SK-N-SH (cell line): ENCODE data around the gene C13orf46. TPM values are rescaled to one million over a fixed set of nuclear protein-coding genes. Genes with fewer than 3 reads are reported as not detected.
A peak's percentile ranks its signal among the peaks of the same experiment; 100 is the strongest.

Experiments
- CTCF ChIA-PET: fragments of 300-600, 350-600 bp; formaldehyde crosslinking; extraction: SDS; loops from one replicate; lab custom pipeline; 2021; lab: Yijun Ruan, JAX
- POLR2A ChIA-PET: fragments of 350-600 bp; sonication (Branson Sonifier 250); formaldehyde crosslinking; extraction: SDS; loops from one replicate; lab custom pipeline; 2020; ENCODE audit warnings: antibody characterized with exemption, inconsistent platforms; lab: Yijun Ruan, JAX
- DNase-seq: peaks from one replicate; pipeline ENCODE4 v3.0.0; 2012
- H2AFZ ChIP-seq: fragments of 200-600 bp; sonication (generic); 2 replicates; pipeline ENCODE4 v1.8.1; 2016; ENCODE audit warnings: antibody characterized with exemption, mild to moderate bottlenecking, low read depth
- H3F3A ChIP-seq: fragments of 200-600 bp; sonication (generic); replicated peaks from 2 replicates; pipeline ENCODE3; 2016; ENCODE audit warnings: antibody characterized with exemption, mild to moderate bottlenecking; ENCODE audit not compliant: insufficient read depth
- H3K27ac ChIP-seq, 2 experiments: fragments of 200-500 bp in 1 of 2; fragments of 200-600 bp in 1 of 2; sonication (Bioruptor generic) in 1 of 2; sonication (generic), shearing (Covaris generic) in 1 of 2; 2 replicates each; pipeline versions ENCODE4 v1.5.1 to v1.6.1; 2014 to 2016; ENCODE audit warnings: low read depth in 2 of 2, inconsistent platforms in 1 of 2, low read length in 1 of 2, mild to moderate bottlenecking in 1 of 2, mixed read lengths in 1 of 2
- H3K27me3 ChIP-seq: fragments of 200-600 bp; sonication (generic), shearing (Covaris generic); 2 replicates; pipeline ENCODE4 v1.6.1; 2016; ENCODE audit warnings: mixed run types; ENCODE audit not compliant: insufficient read depth
- H3K36me3 ChIP-seq, 2 experiments: fragments of 200-500 bp in 1 of 2; fragments of 200-600 bp in 1 of 2; sonication (Bioruptor generic) in 1 of 2; sonication (generic) in 1 of 2; replicated peaks in 1 of 2; 2 replicates each; pipeline versions ENCODE3 to v1.5.1; 2014 to 2016; ENCODE audit warnings: low read length in 1 of 2, mild to moderate bottlenecking in 1 of 2; ENCODE audit not compliant: insufficient read depth in 2 of 2, control insufficient read depth in 1 of 2
- H3K4me1 ChIP-seq, 2 experiments: fragments of 200-500 bp in 1 of 2; fragments of 200-600 bp in 1 of 2; sonication (Bioruptor generic) in 1 of 2; sonication (generic), shearing (Covaris generic) in 1 of 2; 2 replicates each; pipeline versions ENCODE4 v1.5.1 to v1.6.1; 2014 to 2016; ENCODE audit warnings: low read depth in 1 of 2, low read length in 1 of 2, mixed run types in 1 of 2; ENCODE audit not compliant: insufficient read depth in 2 of 2, control insufficient read depth in 1 of 2
- H3K4me2 ChIP-seq: fragments of 200-600 bp; sonication (generic), shearing (Covaris generic); 2 replicates; pipeline ENCODE4 v1.6.1; 2017; ENCODE audit warnings: mixed run types
- H3K4me3 ChIP-seq, 2 experiments: fragments of 200-500 bp in 1 of 2; fragments of 200-600 bp in 1 of 2; sonication (Bioruptor generic) in 1 of 2; sonication (generic), shearing (Covaris generic) in 1 of 2; 2 replicates each; pipeline versions ENCODE4 v1.5.1 to v1.8.1; 2014 to 2016; ENCODE audit warnings: low read depth in 2 of 2, inconsistent platforms in 1 of 2, low read length in 1 of 2, mild to moderate bottlenecking in 1 of 2, mixed read lengths in 1 of 2, moderate library complexity in 1 of 2
- H3K79me2 ChIP-seq: fragments of 200-600 bp; sonication (generic); 2 replicates; pipeline ENCODE4 v1.8.1; 2017; ENCODE audit warnings: mild to moderate bottlenecking; ENCODE audit not compliant: insufficient read depth
- H3K9ac ChIP-seq: fragments of 200-600 bp; sonication (generic); 2 replicates; pipeline ENCODE4 v1.6.1; 2017; ENCODE audit warnings: mixed run types
- H3K9me2 ChIP-seq: fragments of 200-600 bp; sonication (generic); 2 replicates; pipeline ENCODE4 v1.6.1; 2017; ENCODE audit warnings: mixed run types
- H3K9me3 ChIP-seq: fragments of 200-600 bp; sonication (generic); 2 replicates; pipeline ENCODE4 v1.6.1; 2017; ENCODE audit warnings: mixed run types, mild to moderate bottlenecking, moderate library complexity
- H4K20me1 ChIP-seq: fragments of 200-600 bp; sonication (generic); 2 replicates; pipeline ENCODE4 v1.6.1; 2017; ENCODE audit warnings: mild to moderate bottlenecking, mixed run types; ENCODE audit not compliant: insufficient read depth
- CHD2 ChIP-seq: fragments of 150-350 bp; IDR thresholded peaks from 2 replicates; pipeline ENCODE4 v1.6.1; 2018; ENCODE audit warnings: low read length; ENCODE audit not compliant: partially characterized antibody
- EP300 ChIP-seq, 2 experiments: IDR thresholded peaks; 2 replicates each; pipeline versions ENCODE4 v1.4.0 to v1.6.1; 2012; ENCODE audit warnings: borderline replicate concordance in 1 of 2, low read depth in 1 of 2, low read length in 1 of 2
- GABPA ChIP-seq: IDR thresholded peaks from 2 replicates; pipeline ENCODE4 v1.4.0; 2012; ENCODE audit warnings: low read depth, mild to moderate bottlenecking
- MXI1 ChIP-seq: IDR thresholded peaks from 2 replicates; pipeline ENCODE4 v1.6.1; 2012; ENCODE audit warnings: mild to moderate bottlenecking, low read depth, low read length, improper control_type of control experiment
- TEAD4 ChIP-seq: IDR thresholded peaks from 2 replicates; pipeline ENCODE4 v1.4.0; 2012; ENCODE audit warnings: mild to moderate bottlenecking, borderline replicate concordance; ENCODE audit not compliant: insufficient read depth
- YY1 ChIP-seq: IDR thresholded peaks from 2 replicates; pipeline ENCODE4 v1.4.0; 2012; ENCODE audit warnings: low read depth, mild to moderate bottlenecking
- WGBS: methylation state at CpG from one replicate; pipeline ENCODE4 v1.1.6; 2017; ENCODE audit warnings: low lambda C conversion rate; 5-methylcytosine and 5-hydroxymethylcytosine counted together
- polyA plus RNA-seq, 3 experiments: library from polyadenylated mRNA; depleted of rRNA; stranded (reverse); fragments of >200 nt; gene quantifications; 2 replicates each; pipeline ENCODE4 v1.2.3, GENCODE V29; 2012
- TF ChIP-seq, protein P1 (sequence below): fragments of 150-350 bp; IDR thresholded peaks from 2 replicates; pipeline ENCODE4 v1.6.1; 2016; ENCODE audit warnings: mild to moderate bottlenecking, low read depth, low read length
- TF ChIP-seq, protein P2 (sequence below): IDR thresholded peaks from 2 replicates; pipeline ENCODE4 v1.6.1; 2012; ENCODE audit warnings: mild to moderate bottlenecking, low read depth, low read length, moderate library complexity
- TF ChIP-seq, protein P3 (sequence below): fragments of 150-350 bp; IDR thresholded peaks from 2 replicates; pipeline ENCODE4 v1.6.1; 2017; ENCODE audit warnings: antibody characterized with exemption, low read length, low read depth, borderline replicate concordance
- TF ChIP-seq, protein P4 (sequence below): IDR thresholded peaks from 2 replicates; pipeline ENCODE4 v1.4.0; 2012; ENCODE audit warnings: low read depth, borderline replicate concordance

Gene C13orf46
- polyA plus RNA-seq, 1 of the 3 experiments (the other 2 are of a cell fraction), result 1.7 TPM

DNA sequence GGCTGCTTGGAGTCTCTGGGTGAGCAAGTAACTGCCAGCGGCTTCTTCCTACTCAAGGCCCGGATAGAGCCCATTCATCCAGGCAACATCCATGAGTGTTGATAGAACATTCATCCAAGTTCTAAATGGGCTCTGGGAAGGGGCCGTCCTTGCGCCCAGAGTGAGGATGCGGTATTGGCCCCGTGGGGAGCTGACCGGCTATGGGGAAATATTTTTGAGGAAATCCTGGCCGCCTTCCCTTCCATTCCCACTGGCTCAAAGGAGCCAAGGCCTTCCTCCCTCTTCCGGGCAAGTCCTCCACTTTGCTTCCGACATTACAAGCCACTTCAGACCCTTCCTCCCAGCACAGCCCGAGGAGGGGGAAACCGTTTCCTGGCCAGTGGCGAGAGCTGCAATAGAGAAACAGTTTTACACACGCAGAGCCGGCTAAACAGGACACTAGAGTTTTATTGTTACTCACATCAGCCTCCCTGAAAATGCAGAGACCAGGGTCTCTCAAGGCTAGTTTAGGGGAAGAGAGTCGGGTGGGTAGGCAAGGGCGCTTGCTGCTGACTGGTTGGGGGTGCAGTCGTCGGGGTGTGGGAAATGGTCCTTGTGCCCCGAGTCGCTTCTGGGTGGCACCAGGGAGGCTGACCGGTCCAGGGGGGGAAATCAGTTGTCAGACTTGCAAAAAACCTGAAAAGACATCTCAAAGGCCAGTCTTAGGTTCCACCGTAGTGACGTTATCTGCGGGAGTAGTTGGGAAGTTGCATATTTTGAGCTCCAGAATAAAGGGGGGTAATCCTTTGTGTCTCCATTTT lies 37.5 kb downstream of the C13orf46 start:
- peaks cover 8% of the 10 kb centered on the region for H3F3A ChIP-seq
- WGBS, result 92% methylated on average over 25 of the region's 25 CpGs

More for the DNA sequence above, 37.5 kb downstream of the C13orf46 start:
- Histone ChIP-seq H3K9me2 (no peaks in the 10 kb centered on the region), H3K27me3 (no peaks in the 10 kb centered on the region), H3K27ac (no peak overlapping the region), H2AFZ (no peak overlapping the region), H3K4me1 (peaks cover 0 to 21% of the 10 kb centered on the region in 2 experiments; a peak in 1 of 4 replicates), H3K36me3 (no peaks in the 10 kb centered on the region), H3K9ac (no peak overlapping the region), H3K79me2 (no peaks in the 10 kb centered on the region), H3K4me3 (no peak overlapping the region), H4K20me1 (no peaks in the 10 kb centered on the region), H3K4me2 (no peak overlapping the region), H3K9me3 (no peaks in the 10 kb centered on the region)
- ChIA-PET POLR2A (no interaction called here), CTCF (no interaction called here)
- DNase-seq, result peak; percentile 18
- TF ChIP-seq CHD2 (no peak), GABPA (no peak), EP300 (IDR thresholded peaks at IDR 0.05; ENCODE audit: borderline replicate concordance in 1 of 2, low read depth in 1 of 2, low read length in 1 of 2) (no peak), TEAD4 (no peak), YY1 (no peak), MXI1 (no peak)
- TF ChIP-seq, protein P1, sequence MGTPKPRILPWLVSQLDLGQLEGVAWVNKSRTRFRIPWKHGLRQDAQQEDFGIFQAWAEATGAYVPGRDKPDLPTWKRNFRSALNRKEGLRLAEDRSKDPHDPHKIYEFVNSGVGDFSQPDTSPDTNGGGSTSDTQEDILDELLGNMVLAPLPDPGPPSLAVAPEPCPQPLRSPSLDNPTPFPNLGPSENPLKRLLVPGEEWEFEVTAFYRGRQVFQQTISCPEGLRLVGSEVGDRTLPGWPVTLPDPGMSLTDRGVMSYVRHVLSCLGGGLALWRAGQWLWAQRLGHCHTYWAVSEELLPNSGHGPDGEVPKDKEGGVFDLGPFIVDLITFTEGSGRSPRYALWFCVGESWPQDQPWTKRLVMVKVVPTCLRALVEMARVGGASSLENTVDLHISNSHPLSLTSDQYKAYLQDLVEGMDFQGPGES, result no peak
- TF ChIP-seq, protein P2, sequence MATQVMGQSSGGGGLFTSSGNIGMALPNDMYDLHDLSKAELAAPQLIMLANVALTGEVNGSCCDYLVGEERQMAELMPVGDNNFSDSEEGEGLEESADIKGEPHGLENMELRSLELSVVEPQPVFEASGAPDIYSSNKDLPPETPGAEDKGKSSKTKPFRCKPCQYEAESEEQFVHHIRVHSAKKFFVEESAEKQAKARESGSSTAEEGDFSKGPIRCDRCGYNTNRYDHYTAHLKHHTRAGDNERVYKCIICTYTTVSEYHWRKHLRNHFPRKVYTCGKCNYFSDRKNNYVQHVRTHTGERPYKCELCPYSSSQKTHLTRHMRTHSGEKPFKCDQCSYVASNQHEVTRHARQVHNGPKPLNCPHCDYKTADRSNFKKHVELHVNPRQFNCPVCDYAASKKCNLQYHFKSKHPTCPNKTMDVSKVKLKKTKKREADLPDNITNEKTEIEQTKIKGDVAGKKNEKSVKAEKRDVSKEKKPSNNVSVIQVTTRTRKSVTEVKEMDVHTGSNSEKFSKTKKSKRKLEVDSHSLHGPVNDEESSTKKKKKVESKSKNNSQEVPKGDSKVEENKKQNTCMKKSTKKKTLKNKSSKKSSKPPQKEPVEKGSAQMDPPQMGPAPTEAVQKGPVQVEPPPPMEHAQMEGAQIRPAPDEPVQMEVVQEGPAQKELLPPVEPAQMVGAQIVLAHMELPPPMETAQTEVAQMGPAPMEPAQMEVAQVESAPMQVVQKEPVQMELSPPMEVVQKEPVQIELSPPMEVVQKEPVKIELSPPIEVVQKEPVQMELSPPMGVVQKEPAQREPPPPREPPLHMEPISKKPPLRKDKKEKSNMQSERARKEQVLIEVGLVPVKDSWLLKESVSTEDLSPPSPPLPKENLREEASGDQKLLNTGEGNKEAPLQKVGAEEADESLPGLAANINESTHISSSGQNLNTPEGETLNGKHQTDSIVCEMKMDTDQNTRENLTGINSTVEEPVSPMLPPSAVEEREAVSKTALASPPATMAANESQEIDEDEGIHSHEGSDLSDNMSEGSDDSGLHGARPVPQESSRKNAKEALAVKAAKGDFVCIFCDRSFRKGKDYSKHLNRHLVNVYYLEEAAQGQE, result no peak
- TF ChIP-seq, protein P3, sequence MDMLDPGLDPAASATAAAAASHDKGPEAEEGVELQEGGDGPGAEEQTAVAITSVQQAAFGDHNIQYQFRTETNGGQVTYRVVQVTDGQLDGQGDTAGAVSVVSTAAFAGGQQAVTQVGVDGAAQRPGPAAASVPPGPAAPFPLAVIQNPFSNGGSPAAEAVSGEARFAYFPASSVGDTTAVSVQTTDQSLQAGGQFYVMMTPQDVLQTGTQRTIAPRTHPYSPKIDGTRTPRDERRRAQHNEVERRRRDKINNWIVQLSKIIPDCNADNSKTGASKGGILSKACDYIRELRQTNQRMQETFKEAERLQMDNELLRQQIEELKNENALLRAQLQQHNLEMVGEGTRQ, result no peak
- TF ChIP-seq, protein P4, sequence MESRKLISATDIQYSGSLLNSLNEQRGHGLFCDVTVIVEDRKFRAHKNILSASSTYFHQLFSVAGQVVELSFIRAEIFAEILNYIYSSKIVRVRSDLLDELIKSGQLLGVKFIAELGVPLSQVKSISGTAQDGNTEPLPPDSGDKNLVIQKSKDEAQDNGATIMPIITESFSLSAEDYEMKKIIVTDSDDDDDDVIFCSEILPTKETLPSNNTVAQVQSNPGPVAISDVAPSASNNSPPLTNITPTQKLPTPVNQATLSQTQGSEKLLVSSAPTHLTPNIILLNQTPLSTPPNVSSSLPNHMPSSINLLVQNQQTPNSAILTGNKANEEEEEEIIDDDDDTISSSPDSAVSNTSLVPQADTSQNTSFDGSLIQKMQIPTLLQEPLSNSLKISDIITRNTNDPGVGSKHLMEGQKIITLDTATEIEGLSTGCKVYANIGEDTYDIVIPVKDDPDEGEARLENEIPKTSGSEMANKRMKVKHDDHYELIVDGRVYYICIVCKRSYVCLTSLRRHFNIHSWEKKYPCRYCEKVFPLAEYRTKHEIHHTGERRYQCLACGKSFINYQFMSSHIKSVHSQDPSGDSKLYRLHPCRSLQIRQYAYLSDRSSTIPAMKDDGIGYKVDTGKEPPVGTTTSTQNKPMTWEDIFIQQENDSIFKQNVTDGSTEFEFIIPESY, result no peak
